Measurements from ENCODE around the gene TENM3. TPM values are rescaled to one million over a fixed set of nuclear protein-coding genes. Genes with fewer than 3 reads are reported as not detected.

TENM3 gene
- total RNA-seq, 4 donors from 2014 or later = 5.9 to 61.5 (median 24.6) TPM

GRCh38 chr4:182293691-182294255, 50.6 kb downstream of the TENM3 start:
- no peaks in the 10 kb centered on the region for H3K36me3 ChIP-seq
- no peak for TF ChIP-seq POLR2A (IDR thresholded peaks at IDR 0.05)
- TF ChIP-seq, protein P1, sequence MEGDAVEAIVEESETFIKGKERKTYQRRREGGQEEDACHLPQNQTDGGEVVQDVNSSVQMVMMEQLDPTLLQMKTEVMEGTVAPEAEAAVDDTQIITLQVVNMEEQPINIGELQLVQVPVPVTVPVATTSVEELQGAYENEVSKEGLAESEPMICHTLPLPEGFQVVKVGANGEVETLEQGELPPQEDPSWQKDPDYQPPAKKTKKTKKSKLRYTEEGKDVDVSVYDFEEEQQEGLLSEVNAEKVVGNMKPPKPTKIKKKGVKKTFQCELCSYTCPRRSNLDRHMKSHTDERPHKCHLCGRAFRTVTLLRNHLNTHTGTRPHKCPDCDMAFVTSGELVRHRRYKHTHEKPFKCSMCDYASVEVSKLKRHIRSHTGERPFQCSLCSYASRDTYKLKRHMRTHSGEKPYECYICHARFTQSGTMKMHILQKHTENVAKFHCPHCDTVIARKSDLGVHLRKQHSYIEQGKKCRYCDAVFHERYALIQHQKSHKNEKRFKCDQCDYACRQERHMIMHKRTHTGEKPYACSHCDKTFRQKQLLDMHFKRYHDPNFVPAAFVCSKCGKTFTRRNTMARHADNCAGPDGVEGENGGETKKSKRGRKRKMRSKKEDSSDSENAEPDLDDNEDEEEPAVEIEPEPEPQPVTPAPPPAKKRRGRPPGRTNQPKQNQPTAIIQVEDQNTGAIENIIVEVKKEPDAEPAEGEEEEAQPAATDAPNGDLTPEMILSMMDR (IDR thresholded peaks at IDR 0.05) = no peak
- H3K4me1 ChIP-seq = no peaks in the 10 kb centered on the region
- no peak for DNase-seq
- intact Hi-C loops (cut with DNase I; ENCODE audit: low total_unique reads) = no loop called here
- H3K4me3 ChIP-seq = no peak overlapping the region
- no peaks in the 10 kb centered on the region for H3K27me3 ChIP-seq
- no peak overlapping the region for H3K27ac ChIP-seq
- H3K9me3 ChIP-seq = no peaks in the 10 kb centered on the region

DNA sequence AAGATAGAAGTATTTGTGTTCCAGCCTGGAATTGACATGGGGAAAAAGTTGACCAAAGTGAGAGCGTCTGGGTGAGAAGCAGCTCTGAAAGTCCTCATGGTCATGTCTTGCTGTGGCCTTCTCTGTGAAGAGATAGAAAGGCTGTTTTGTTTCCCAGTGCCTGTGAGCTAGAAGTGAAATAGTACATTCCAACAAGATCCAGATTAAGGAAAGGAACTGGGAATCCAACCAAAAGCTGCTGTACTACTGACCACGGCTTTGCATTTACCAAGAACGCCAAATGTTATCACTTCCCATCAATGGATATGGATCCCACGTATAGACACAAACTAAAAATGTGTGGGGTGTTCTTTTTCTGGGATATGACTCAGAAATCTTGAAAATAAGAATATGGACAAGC, 51.2 kb downstream of the TENM3 start:
- DNase-seq = no peak
- no peaks in the 10 kb centered on the region for H3K36me3 ChIP-seq
- no peak overlapping the region for H3K4me3 ChIP-seq
- intact Hi-C loops (cut with DNase I; ENCODE audit: low total_unique reads) = no loop called here
- no peaks in the 10 kb centered on the region for H3K4me1 ChIP-seq
- no peak overlapping the region for H3K27ac ChIP-seq
- no peak for TF ChIP-seq POLR2A (IDR thresholded peaks at IDR 0.05)
- no peaks in the 10 kb centered on the region for H3K27me3 ChIP-seq
- no peaks in the 10 kb centered on the region for H3K9me3 ChIP-seq

GRCh38 chr4:182297659-182298058, 54.5 kb downstream of the TENM3 start:
- Histone ChIP-seq H3K27me3 (no peaks in the 10 kb centered on the region), H3K36me3 (no peaks in the 10 kb centered on the region), H3K9me3 (no peaks in the 10 kb centered on the region), H3K4me1 (no peaks in the 10 kb centered on the region), H3K4me3 (no peak overlapping the region), H3K27ac (no peak overlapping the region)
- no peak for TF ChIP-seq POLR2A (IDR thresholded peaks at IDR 0.05)
- TF ChIP-seq, protein P1 (IDR thresholded peaks at IDR 0.05) = no peak
- no peak for DNase-seq
- intact Hi-C loops (cut with DNase I; ENCODE audit: low total_unique reads) = no loop called here

DNA sequence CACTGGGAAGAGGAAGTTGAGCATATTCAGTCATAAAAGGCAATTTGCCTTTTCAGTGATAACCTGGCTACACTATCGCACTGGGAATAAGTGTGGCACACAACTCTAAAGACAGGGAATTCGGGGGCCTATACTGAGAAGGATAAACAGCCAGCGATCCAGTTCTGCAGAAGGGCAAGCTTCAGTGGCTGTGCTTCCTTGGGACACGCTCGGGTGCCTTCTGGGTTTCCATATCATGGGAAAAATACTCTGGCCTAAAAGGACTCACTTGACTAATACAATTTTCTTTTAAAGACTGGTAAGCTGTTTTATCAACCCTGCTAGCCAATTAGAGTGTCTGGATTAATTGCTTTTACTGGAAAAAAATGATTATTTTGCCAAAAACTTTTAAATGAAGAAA, 58.5 kb downstream of the TENM3 start:
- no peak overlapping the region for H3K27ac ChIP-seq
- H3K4me3 ChIP-seq = no peak overlapping the region
- DNase-seq = no peak
- no peaks in the 10 kb centered on the region for H3K4me1 ChIP-seq
- H3K27me3 ChIP-seq = no peaks in the 10 kb centered on the region
- intact Hi-C loops (cut with DNase I; ENCODE audit: low total_unique reads) = no loop called here
- TF ChIP-seq, protein P1 (IDR thresholded peaks at IDR 0.05) = no peak
- no peak for TF ChIP-seq POLR2A (IDR thresholded peaks at IDR 0.05)
- no peaks in the 10 kb centered on the region for H3K9me3 ChIP-seq
- no peaks in the 10 kb centered on the region for H3K36me3 ChIP-seq

- H3K9me3 ChIP-seq = no peaks in the 10 kb centered on the region
- TF ChIP-seq, protein P1 (IDR thresholded peaks at IDR 0.05) = no peak
- TF ChIP-seq POLR2A (IDR thresholded peaks at IDR 0.05) = no peak
- no peaks in the 10 kb centered on the region for H3K27me3 ChIP-seq
- no peak for DNase-seq
- no peaks in the 10 kb centered on the region for H3K4me1 ChIP-seq
- H3K4me3 ChIP-seq = no peak overlapping the region
- H3K27ac ChIP-seq = no peak overlapping the region
- intact Hi-C loops (cut with DNase I; ENCODE audit: low total_unique reads) = no loop called here
- H3K36me3 ChIP-seq = no peaks in the 10 kb centered on the region
Observed at GRCh38 chr4:182303847-182304246, 60.6 kb downstream of the TENM3 start.

All from uterus (tissue), 4 donors.